GM19452 (cell line): Measurements from ENCODE around the gene IZUMO1.

ENCODE experiments used
- ATAC-seq: cut with Tn5 transposase; IDR thresholded peaks from one replicate; pipeline ENCODE4 v1.9.1; 2021; ENCODE audit not compliant: unreplicated experiment

IZUMO1 gene

DNA sequence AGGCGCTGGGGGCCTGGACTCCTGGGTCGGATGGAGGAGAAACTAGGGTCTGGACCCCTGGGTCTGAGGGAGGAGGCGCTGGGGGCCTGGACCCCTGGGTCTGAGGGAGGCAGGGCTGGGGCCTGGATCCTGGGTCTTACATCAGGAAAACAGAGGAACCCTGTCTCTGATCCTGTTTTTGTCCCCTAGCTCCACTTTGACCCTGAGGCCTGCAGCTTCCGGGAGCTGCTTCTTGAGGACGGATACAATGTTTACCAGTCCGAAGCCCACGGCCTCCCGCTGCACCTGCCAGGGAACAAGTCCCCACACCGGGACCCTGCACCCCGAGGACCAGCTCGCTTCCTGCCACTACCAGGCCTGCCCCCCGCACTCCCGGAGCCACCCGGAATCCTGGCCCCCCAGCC, 11.0 kb upstream of the IZUMO1 start:
- no peak for ATAC-seq

DNA sequence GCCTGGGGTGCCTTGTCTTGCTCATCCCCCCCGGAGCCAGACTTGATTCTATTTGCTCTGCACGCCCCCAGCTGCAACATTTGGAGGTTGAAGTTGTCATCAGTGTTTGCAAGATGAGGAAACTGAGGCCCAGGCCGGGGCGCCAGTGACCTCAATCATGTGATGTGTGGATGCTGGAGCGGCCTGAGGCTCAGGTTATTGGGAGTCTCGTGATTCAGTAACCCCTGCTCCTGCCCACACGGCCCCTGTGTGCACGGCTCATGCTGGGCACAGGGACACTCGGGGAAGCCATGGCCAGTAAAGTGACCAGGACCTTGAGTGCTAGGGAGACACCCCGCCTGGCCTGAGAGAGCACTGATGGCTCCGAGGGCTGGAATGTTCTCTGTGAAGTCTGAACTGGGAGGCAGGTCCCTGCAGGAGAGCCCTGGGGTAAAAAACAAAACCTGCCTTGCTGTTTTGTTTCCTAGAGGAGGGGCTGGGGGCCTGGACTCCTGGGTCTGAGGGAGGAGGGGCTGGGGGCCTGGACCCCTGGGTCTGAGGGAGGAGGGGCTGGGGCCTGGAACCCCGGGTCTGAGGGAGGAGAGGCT, 10.5 kb upstream of the IZUMO1 start:
- no peak for ATAC-seq

DNA sequence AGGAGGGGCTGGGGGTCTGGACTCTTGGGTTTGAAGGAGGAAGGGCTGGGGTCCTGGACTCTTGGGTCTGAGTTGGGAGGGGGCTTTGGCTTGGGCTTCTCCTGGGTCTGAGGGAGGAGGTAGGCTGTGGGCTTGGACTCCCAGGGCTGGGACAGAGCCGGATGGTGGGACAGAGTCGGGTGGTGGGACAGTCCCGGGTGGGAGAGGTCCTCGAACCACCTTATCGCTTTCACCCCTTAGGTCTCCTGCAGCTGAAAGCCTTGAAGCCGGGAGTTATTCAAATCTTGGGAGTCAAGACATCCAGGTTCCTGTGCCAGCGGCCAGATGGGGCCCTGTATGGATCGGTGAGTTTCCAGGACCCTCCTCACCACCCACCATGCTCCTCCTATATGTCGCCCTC, 10.0 kb upstream of the IZUMO1 start:
- ATAC-seq, result no peak

DNA sequence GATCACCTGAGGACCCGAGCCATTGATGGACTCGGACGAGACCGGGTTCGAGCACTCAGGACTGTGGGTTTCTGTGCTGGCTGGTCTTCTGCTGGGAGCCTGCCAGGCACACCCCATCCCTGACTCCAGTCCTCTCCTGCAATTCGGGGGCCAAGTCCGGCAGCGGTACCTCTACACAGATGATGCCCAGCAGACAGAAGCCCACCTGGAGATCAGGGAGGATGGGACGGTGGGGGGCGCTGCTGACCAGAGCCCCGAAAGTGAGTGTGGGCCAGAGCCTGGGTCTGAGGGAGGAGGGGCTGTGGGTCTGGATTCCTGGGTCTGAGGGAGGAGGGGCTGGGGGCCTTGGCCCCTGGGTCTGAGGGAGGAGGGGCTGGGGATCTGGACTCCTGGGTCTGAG, 9.5 kb upstream of the IZUMO1 start:
- ATAC-seq, result no peak

DNA sequence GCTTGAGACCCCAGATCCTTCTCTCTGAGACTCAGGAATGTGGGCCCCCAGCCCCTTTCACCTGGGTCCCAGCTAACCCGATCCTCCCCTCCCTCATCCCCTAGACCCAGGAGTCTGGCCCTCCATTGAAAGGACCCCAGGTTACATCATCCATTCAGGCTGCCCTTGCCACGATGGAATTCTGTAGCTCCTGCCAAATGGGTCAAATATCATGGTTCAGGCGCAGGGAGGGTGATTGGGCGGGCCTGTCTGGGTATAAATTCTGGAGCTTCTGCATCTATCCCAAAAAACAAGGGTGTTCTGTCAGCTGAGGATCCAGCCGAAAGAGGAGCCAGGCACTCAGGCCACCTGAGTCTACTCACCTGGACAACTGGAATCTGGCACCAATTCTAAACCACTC, 9.1 kb upstream of the IZUMO1 start:
- no peak for ATAC-seq

DNA sequence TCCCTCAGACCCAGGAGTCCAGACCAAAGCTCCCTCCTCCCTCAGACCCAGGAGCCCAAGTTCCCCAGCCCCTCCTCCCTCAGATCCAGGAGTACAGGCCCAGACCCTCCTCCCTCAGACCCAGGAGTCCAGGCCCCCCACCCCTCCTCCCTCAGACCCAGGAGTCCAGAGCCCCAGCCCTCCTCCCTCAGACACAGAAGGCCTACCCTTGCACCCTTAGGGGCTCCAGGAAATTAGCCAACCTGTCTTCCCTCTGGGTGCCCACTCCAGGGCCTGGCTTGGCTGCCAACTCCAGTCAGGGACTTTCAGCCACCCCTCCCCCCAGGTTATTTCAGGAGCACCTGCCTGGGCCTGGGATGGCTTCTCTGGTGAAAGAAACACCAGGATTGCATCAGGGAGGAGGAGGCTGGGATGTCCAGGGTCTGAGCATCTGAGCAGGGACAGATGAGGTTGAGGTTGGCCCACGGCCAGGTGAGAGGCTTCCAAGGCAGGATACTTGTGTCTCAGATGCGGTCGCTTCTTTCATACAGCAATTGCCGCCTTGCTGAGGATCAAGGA, 8.5 kb upstream of the IZUMO1 start, which contains the start of gene FGF21:
TSS of gene FGF21 (plus strand) at position 441 of the 558 bp plus-strand sequence. CDS start 713 bp downstream, outside the sequence.
- ATAC-seq, result no peak

DNA sequence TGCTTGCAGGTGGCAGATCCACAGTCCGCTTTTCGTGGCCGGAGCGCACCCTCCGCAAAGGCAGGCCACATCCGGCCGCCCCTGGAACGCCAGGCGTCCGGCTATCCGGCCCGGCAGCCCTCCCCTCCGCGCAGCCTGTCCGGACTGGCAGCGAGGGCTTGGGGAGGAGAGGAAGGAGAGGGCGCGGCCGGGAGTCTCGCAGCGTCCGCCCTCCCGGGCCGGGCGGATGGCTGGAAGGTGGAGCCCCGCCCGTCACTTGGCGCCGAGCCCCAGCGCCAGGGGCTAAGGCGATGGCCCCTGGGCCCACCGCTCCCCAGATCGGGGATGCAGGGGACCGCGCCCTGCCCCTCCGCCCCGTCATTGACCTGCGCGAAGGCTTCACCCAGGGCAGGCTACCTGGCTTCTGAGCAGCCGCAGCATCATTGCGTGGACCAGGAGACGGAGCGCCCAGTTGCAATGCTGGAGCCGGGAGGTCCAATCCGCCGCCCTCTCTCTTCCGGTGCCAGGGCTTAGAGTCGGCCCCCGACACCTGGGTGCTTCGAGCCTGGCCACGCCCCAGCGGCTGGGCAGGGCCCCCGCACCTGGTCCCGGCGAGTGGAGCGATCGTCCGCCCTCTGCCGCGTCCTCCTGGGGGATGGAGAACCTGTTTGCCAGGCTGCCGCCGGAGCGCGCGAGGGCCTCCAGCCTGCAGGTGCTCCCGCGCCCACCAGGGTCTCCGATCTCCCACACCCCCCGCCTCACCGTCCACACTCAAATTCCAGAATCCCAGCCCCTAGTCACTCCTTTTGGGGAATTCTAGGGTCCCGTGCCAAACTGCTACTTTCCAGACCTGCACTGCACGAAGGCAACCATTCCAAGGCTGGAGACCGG, 6.0 kb upstream of the IZUMO1 start, which contains the start of gene FUT1:
TSS of gene FUT1 (minus strand) at position 146 of the 870 bp plus-strand sequence. CDS start 1,360 bp downstream, outside the sequence.
- ATAC-seq, result no peak

DNA sequence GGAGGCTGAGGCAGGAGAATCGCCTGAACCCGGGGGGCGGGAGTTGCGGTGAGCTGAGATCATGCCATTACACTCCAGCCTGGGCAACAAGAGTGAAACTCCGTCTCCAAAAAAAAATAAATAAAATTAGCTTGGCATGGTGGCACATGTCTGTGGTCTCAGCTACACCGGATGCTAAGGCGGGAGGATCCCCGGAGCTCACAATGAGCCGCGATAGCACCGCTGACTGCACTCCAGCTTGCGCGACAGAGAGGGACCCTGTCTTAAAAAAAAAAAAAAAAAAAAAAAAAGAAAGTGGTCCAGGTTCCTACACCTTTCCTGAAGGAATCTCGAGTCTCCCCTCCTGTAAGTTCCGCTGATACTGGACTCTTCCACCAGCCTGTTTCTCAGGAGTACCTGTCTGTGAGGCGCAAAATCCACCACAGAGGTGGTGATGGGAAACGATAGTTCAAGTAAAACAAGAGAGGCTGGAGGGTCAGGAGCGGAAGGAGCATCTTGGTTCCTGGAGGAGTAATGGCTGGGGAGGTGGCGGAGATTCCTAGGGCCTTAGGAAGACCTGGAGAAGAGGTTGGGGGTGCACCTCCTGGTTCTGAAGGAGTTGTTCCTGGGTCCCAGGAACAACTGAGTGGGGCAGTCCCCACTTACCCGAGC, 5.3 kb upstream of the IZUMO1 start:
- ATAC-seq, result no peak

DNA sequence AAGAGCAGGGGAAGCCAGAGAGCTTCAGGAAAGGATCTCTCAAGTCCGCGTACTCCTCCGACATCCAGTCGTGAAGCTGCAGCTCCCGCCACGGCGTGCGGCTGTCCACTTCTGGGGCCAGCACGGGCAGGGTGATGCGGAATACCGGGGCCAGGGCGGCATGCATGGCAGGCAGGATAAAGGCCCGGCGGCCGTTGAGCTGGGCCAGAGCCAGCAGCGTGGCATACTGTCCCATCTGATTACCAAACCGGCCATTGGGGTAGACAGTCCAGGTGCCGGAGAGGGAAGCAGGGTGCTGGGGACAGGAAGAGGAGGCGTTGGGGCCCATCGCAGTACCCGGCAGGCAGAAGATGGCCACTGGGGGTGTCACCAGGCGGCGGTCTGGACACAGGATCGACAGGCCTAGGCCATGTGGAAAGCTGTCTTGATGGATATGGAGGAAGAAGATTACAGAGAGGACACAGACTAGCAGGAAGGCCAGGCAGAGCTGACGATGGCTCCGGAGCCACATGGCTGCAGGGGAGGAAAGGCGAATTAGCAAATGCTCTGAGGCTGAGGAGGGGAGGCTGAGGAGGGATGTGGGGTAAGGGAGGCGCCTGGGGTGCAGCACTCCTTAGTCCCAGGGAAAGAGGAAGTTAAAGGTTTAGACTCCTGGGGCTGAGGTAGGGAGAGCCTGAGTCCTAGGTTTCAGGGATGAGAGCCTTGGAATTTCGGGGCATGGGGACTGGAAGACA, 4.2 kb upstream of the IZUMO1 start:
- no peak for ATAC-seq

DNA sequence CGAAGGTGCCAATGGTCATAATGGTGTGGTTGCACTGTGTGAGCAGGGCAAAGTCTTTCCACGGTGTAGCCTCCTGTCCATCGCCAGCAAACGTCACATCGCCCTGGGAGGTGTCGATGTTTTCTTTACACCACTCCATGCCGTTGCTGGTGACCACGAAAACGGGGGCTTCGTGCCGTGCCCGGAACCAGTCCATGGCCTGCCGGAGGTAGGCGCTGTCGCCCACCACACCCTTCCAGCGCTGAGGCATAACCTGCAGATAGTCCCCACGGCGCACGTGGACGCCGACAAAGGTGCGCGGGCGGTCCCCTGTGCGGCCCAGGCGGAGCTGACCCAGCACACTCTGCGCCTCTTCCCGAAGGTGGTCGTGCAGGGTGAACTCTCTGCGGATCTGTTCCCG, 3.6 kb upstream of the IZUMO1 start:
- ATAC-seq, result no peak

DNA sequence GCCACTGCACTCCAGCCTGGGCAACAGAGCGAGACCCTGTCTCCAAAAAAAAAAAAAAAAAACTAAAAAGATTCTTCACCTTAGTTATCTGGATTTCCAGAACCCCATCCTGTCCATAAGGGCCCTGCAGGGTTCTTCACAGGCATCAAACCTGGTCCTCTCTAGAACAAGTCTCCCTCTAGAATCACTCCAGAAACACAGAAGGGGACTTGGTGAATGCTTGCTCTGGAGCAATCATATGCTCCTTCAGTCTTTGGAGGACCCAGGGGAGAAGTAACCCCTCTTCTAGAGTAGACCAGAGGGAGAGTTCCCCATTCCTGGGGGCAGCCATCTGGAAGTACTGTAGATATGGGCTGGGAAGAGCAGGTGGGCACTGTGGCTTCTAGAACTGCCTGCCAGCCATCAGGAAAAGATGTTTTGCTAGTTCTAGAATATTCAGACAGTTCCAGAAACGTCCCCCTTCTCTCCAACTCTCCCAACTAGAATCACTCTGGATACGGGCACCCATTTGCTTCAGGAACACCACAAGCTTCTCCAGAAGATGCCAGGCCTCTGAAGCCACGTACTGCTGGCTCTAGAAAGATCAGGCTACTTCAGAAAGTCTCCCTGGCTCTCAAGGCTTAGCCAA, 3.0 kb upstream of the IZUMO1 start:
- no peak for ATAC-seq

DNA sequence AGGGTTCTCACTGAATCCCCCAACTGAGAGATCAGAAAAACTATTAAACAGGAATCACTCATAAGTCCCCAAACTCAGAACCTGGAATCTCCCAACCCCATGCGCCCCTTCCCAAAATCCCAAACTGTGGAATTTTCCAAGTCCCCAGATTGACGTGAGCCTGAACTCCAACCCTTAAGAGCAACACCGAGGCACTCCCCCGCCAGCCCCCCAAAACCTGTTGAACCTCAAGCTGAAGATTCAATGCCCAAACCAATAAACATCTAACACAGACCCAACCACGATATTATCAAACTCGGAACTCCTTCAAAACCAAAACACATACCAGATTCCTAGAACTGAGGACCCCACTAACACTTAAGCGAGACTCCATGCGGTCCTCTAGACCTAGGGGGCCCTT, 599 bp downstream of the IZUMO1 start:
- no peak for ATAC-seq

DNA sequence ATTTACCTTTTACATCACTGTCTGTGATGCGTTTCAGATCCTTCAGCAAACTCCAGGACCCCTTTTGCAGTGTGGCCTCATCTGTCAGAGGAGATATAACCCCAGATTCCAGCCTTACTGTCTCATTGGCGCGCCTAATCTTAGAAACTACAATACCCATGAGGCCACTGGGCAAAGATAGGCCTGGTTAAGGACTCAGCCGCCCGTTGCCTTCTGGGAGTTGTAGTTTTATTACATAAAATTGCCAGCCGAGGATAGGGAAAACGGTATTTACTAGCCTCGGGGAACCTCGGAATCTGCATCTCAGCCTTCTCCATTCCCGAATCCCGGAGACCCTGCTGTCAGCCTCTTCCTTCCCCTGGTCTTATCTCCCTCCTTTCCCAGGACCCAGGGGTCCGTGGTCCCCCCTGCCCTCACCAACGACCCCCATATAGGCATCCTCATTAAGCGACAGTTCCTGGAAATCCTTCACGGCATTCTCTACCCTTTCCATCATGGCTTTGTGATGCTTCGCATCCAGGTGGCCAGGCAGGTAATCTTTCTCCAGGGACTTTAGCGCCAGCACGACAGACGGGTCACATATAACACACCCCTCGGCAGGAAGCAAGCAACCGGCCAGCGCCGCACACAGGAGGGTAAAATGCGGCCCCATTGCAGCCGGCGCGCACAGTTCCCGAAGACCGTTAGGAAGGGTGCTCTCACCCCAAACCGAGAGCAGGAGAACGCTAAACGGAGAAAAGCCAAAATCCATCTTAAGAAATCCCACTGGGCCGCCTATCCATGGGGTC, 1.3 kb downstream of the IZUMO1 start:
- ATAC-seq, result no peak

DNA sequence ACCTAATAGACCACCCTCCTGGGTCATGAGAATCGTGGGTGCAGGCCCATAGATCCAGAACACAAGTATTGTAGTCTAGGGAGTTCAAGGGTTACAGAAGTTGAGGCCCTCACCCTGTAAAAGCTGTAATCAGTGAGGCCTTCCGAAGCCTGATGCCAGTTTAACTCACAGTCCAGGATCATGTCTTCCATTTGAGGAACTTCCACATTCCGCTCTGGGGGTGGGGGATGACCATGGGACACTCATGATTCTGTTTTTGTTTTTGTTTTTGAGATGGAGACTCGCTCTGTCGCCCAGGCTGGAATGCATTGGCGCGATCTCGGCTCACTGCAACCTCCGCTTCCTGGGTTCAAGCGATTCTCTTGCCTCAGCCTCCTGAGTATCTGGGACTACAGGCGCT, 4.6 kb downstream of the IZUMO1 start:
- ATAC-seq, result no peak

DNA sequence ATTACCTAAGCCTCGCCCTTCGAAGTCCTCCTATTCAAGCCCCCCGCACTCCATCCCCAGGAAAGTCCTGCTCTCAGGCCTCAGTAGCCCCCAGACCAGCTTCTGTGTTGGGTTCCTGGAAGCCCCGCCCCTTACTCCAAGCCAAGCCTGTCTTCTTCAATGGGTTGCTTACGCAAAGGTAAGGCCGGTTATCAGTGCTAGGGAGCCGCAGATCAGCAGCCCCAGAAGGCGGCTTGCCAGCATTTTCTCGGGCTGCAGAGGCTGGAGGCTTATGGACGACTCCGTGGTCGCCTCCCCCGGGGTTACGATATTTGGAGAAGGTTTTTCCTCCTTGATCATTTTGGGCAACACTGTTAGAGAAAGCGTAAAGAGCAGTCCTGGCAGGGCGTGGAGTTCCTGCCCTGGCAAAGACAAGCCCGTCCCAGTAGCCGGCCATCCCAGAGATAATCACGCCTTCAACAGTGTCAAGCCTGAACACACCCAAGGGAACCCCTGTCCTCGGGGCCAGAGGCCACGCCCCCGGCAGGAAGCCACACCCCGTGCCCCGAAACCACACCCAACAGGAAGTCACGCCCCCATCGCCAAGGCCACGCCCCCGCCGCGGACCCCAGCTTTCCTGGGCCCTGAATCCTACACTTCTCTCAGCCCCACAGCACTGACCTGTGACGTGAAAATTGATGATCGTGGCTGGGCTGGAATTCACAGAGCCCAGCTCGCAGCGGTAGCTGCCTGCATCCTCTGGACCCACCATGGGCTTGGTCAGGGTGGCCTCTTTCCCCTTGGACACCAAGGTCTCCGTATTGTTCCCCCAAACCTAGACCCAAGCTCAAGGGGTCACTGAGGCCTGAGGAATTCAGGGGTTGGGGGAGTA, 5.3 kb downstream of the IZUMO1 start:
- no peak for ATAC-seq

DNA sequence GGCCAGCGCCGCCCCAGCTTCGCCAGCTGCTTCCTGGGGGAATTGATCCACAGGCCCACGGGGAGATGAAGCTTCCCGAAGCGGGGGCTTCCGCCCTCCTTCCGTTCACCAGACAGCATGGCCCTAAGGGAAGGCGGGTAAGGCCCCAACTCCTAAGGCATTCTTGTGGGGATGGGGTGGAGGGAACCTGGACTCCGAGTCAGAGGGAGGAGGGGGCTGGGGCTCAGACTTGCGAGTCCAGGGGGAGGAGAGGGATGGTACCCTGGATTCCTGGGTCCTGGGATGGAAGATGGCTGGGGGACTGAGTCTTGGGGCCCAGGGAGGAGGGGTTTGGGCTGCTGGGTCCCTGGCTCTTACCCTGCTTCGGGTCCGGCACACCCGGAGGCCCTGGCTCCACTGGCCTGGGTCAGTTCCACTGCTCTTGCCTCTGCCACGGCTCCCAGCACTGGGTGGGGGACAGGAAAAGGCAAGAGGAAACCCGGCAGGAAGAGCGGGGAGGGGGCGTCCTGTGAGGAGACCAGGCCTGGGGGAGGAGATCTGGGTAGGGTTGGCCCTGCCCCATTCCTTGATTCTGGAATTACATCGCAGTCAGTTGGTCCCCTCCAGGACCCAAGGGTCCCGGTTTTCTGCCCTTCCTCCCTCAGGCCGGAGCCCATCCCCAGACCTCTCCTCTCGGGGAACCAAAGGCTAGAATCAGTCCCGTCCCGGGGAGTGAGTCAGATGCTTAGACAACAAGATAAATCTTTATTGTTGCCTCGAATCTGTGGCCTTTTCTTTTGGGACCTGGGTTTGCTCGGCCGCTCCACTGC, 6.3 kb downstream of the IZUMO1 start, which contains the start of gene RASIP1:
TSS of gene RASIP1 (minus strand) at position 447 of the 809 bp plus-strand sequence. CDS start at position 119, 328 bp downstream.
- no peak for ATAC-seq

DNA sequence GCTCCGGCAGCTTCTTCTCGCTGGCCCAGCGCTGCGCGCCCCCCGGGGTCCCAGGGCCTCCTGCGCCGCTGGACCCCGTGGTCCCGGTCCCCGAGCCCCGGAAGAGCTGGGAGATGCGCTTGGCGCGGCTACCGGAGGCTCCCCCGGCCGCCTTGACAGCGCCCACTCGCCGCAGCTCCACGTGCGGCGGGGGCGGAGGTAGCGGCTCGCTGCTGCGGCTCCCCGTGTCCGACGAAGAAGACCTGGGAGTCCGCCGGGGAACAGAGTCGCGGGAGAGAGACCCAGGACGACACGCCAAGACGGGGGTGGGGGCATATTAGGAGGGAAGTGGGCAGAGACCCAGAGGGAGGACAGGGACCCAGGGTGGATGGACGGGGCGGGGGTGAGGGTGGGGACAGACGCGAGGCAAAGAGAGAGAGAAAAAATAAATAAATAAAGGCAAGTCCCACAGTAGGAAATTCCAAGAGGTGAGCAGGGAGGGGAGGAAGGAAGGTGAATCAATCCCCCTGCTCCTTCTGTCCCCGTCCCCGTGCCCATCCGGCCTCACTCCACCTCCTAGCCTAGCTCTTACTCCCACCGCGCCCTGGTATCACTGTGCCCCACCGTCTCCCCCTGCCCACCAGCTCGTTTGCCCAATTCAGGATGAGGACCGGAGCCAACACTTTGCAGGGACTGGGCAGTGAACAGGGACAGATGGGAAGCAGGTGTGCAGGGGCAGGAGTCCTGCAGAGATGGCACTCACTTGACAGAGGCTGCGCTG, 7.1 kb downstream of the IZUMO1 start:
- no peak for ATAC-seq
